CD14-positive monocyte (primary cell): ENCODE measurements around the gene CDC37L1. TPM values are rescaled to one million over a fixed set of nuclear protein-coding genes. Genes with fewer than 3 reads are reported as not detected.

Source experiments
- DNase-seq, 3 donors: peaks; one replicate each; pipeline ENCODE4 v3.0.0-alpha.2; 2011 to 2022
- H2AFZ ChIP-seq: 2 replicates; pipeline ENCODE4 v1.6.0; 2012; ENCODE audit warnings: mild to moderate bottlenecking, low read depth, low read length, inconsistent platforms; ENCODE audit not compliant: insufficient read depth, poor library complexity, severe bottlenecking
- H3K27ac ChIP-seq, 2 donors: 1 replicate in 1 of 2; 2 replicates in 1 of 2; pipeline ENCODE4 v1.5.1; 2012 to 2013; ENCODE audit warnings: low read length in 2 of 2, control low read depth in 1 of 2, inconsistent platforms in 1 of 2, low read depth in 1 of 2, mild to moderate bottlenecking in 1 of 2
- H3K27me3 ChIP-seq, 2 donors: one replicate each; pipeline versions ENCODE4 v1.6.0 to v1.6.1; 2011 to 2013; ENCODE audit warnings: low read length in 2 of 2; ENCODE audit not compliant: control insufficient read depth in 2 of 2, insufficient read depth in 2 of 2
- H3K36me3 ChIP-seq, 2 donors: replicated peaks in 1 of 2; 1 replicate in 1 of 2; 2 replicates in 1 of 2; pipeline versions ENCODE4 v1.5.1 to v1.6.1; 2012 to 2013; ENCODE audit warnings: low read length in 2 of 2, control low read depth in 1 of 2, inconsistent platforms in 1 of 2, mild to moderate bottlenecking in 1 of 2; ENCODE audit not compliant: insufficient read depth in 2 of 2, control insufficient read depth in 1 of 2
- H3K4me1 ChIP-seq, 2 donors: 1 replicate in 1 of 2; 2 replicates in 1 of 2; pipeline versions ENCODE4 v1.5.1 to v1.6.1; 2012 to 2013; ENCODE audit warnings: low read length in 2 of 2, control low read depth in 1 of 2, inconsistent platforms in 1 of 2, mild to moderate bottlenecking in 1 of 2, moderate library complexity in 1 of 2; ENCODE audit not compliant: insufficient read depth in 2 of 2, control insufficient read depth in 1 of 2
- H3K4me2 ChIP-seq: replicated peaks from 2 replicates; pipeline ENCODE3; 2012; ENCODE audit warnings: low read length, moderate library complexity, mild to moderate bottlenecking; ENCODE audit not compliant: poor library complexity, severe bottlenecking; ENCODE audit errors: extremely low read depth
- H3K4me3 ChIP-seq, 3 experiments: fragments of 200-600 bp in 1 of 3; sonication (generic) in 1 of 3; replicated peaks in 1 of 3; 1 replicate in 2 of 3; 2 replicates in 1 of 3; pipeline ENCODE4 v1.5.1; 2011 to 2013; ENCODE audit warnings: low read length in 3 of 3, mild to moderate bottlenecking in 3 of 3, control low read depth in 2 of 3, low read depth in 2 of 3, inconsistent platforms in 1 of 3, moderate library complexity in 1 of 3
- H3K79me2 ChIP-seq: 2 replicates; pipeline ENCODE4 v1.6.0; 2012; ENCODE audit warnings: mild to moderate bottlenecking, control low read depth, inconsistent platforms, low read length, moderate library complexity; ENCODE audit not compliant: insufficient read depth
- H3K9ac ChIP-seq: 2 replicates; pipeline ENCODE4 v1.6.0; 2017; ENCODE audit warnings: low read length, mild to moderate bottlenecking; ENCODE audit not compliant: insufficient read depth, poor library complexity, severe bottlenecking
- H3K9me3 ChIP-seq, 2 donors: replicated peaks in 1 of 2; 1 replicate in 1 of 2; 2 replicates in 1 of 2; pipeline versions ENCODE4 v1.5.1 to v1.6.1; 2012 to 2013; ENCODE audit warnings: low read length in 2 of 2, control low read depth in 1 of 2; ENCODE audit not compliant: control insufficient read depth in 1 of 2, insufficient read depth in 1 of 2
- H4K20me1 ChIP-seq: 2 replicates; pipeline ENCODE4 v1.6.0; 2012; ENCODE audit warnings: mild to moderate bottlenecking, low read length, control low read depth, moderate library complexity; ENCODE audit not compliant: insufficient read depth
- H3K27ac Mint-ChIP-seq, 7 donors: one replicate each; pipeline ENCODE4 v1.8.0; 2020; ENCODE audit warnings: mild to moderate bottlenecking in 7 of 7, mixed read lengths in 7 of 7, moderate library complexity in 6 of 7, inconsistent platforms in 2 of 7
- H3K27me3 Mint-ChIP-seq, 3 donors: one replicate each; pipeline ENCODE4 v1.8.0; 2021 to 2022; ENCODE audit warnings: low read depth in 3 of 3, mild to moderate bottlenecking in 3 of 3, mixed read lengths in 3 of 3, moderate library complexity in 3 of 3, inconsistent platforms in 1 of 3
- H3K36me3 Mint-ChIP-seq, 2 donors: one replicate each; pipeline ENCODE4 v1.8.0; 2020; ENCODE audit warnings: mixed read lengths in 2 of 2, inconsistent platforms in 1 of 2, mild to moderate bottlenecking in 1 of 2
- H3K4me1 Mint-ChIP-seq: one replicate; pipeline ENCODE4 v1.8.0; 2020; ENCODE audit warnings: mild to moderate bottlenecking, mixed read lengths
- H3K4me3 Mint-ChIP-seq, 2 donors: one replicate each; pipeline ENCODE4 v1.8.0; 2020; ENCODE audit warnings: mild to moderate bottlenecking in 2 of 2, mixed read lengths in 2 of 2, moderate library complexity in 1 of 2
- H3K9me3 Mint-ChIP-seq, 7 donors: one replicate each; pipeline ENCODE4 v1.8.0; 2020 to 2022; ENCODE audit warnings: mixed read lengths in 7 of 7, mild to moderate bottlenecking in 6 of 7, moderate library complexity in 6 of 7, inconsistent platforms in 2 of 7
- WGBS: methylation state at CpG from one replicate; pipeline ENCODE4 v1.1.5; 2013; ENCODE audit warnings: missing lambda C conversion rate; ENCODE audit not compliant: insufficient coverage; 5-methylcytosine and 5-hydroxymethylcytosine counted together
- intact Hi-C, 2 donors: fragments of 100-400 bp; cut with micrococcal nuclease; formaldehyde crosslinking; loops; one replicate each; pipeline versions ENCODE4 v1.15.0 to v1.15.1; 2023
- polyA plus RNA-seq, 3 donors: library from polyadenylated mRNA; depleted of rRNA in 1 of 3; unstranded in 2 of 3; stranded (reverse) in 1 of 3; fragments of 300-500 nt in 2 of 3; fragments of >200 nt in 1 of 3; fragmentation: Illumina TruSeq in 2 of 3; gene quantifications; 1 replicate in 2 of 3; 2 replicates in 1 of 3; pipeline ENCODE4 v1.2.3, GENCODE V29; 2012 to 2021
- TF ChIP-seq, protein P1 (sequence below): fragments of 200-600 bp; IDR thresholded peaks from one replicate; pipeline ENCODE4 v1.8.0; 2022; ENCODE audit warnings: antibody characterized with exemption, mild to moderate bottlenecking

CDC37L1 gene
- polyA plus RNA-seq, 3 donors, result 2.8 to 4.4 (median 2.8) TPM

GRCh38 chr9:4638968-4639367 is 40.4 kb upstream of the CDC37L1 start:
- Histone ChIP-seq H4K20me1 (no peaks in the 10 kb centered on the region), H3K27me3 (peaks cover 0 to 3% of the 10 kb centered on the region in 2 donors), H3K9me3 (no peaks in the 10 kb centered on the region), H3K36me3 (no peaks in the 10 kb centered on the region), H3K4me1 (no peaks in the 10 kb centered on the region), H2AFZ (no peak overlapping the region), H3K79me2 (no peaks in the 10 kb centered on the region), H3K4me3 (no peak overlapping the region), H3K4me2 (no peak overlapping the region), H3K27ac (no peak overlapping the region), H3K9ac (no peak overlapping the region)
- Mint-ChIP-seq H3K4me3 (no peak overlapping the region), H3K27me3 (peaks cover 7 to 10% (median 9%) of the 10 kb centered on the region in 3 donors), H3K9me3 (peaks cover 0 to 2% (median 0%) of the 10 kb centered on the region in 7 donors), H3K27ac (peak overlapping the region in 1 of 7 donors; percentile 3), H3K36me3 (no peaks in the 10 kb centered on the region), H3K4me1 (no peaks in the 10 kb centered on the region)
- no peak for DNase-seq
- TF ChIP-seq, protein P1, sequence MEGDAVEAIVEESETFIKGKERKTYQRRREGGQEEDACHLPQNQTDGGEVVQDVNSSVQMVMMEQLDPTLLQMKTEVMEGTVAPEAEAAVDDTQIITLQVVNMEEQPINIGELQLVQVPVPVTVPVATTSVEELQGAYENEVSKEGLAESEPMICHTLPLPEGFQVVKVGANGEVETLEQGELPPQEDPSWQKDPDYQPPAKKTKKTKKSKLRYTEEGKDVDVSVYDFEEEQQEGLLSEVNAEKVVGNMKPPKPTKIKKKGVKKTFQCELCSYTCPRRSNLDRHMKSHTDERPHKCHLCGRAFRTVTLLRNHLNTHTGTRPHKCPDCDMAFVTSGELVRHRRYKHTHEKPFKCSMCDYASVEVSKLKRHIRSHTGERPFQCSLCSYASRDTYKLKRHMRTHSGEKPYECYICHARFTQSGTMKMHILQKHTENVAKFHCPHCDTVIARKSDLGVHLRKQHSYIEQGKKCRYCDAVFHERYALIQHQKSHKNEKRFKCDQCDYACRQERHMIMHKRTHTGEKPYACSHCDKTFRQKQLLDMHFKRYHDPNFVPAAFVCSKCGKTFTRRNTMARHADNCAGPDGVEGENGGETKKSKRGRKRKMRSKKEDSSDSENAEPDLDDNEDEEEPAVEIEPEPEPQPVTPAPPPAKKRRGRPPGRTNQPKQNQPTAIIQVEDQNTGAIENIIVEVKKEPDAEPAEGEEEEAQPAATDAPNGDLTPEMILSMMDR, result no peak
- intact Hi-C loops, result no loop called here
- 87% methylated on average over 3 of the region's 3 CpGs for WGBS

DNA sequence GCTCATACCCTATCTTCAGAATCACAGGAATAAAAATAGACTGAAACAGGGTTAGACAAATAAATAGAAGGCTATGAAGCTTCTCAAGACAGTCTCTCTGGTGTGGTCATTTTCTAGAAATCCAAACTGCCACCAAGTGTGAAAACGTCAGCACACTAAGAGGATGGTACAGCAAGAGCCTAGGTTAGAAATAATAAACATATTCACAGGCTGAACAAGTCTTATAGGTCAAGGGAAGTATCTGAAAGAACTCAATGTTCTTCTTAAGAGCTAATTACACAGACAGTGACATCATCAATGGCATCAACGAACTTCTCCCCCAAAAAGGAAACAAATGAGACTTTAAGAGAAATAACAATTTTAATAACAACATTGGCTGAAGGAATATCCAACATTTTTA is 39.9 kb upstream of the CDC37L1 start:
- peaks cover 7 to 10% (median 9%) of the 10 kb centered on the region in 3 donors for H3K27me3 Mint-ChIP-seq
- intact Hi-C loops, result no loop called here
- Histone ChIP-seq H3K4me3 (no peak overlapping the region), H4K20me1 (no peaks in the 10 kb centered on the region), H3K27ac (no peak overlapping the region), H3K36me3 (no peaks in the 10 kb centered on the region), H2AFZ (no peak overlapping the region), H3K9me3 (no peaks in the 10 kb centered on the region), H3K27me3 (peaks cover 0 to 2% of the 10 kb centered on the region in 2 donors), H3K79me2 (no peaks in the 10 kb centered on the region), H3K9ac (no peak overlapping the region), H3K4me1 (no peaks in the 10 kb centered on the region), H3K4me2 (no peak overlapping the region)
- H3K27ac Mint-ChIP-seq, result no peak overlapping the region
- no peak for DNase-seq
- no peaks in the 10 kb centered on the region for H3K36me3 Mint-ChIP-seq
- TF ChIP-seq, protein P1, result no peak
- no peaks in the 10 kb centered on the region for H3K4me1 Mint-ChIP-seq
- WGBS, result no CpG with 5 or more reads among the region's 2 CpGs
- H3K4me3 Mint-ChIP-seq, result no peak overlapping the region
- H3K9me3 Mint-ChIP-seq, result peaks cover 0 to 2% (median 0%) of the 10 kb centered on the region in 7 donors
